Activated CD4-positive, alpha-beta T cell treated with anti-CD3 and anti-CD28 coated beads, Interleukin-2, amount 50 U/mL, for 1 hour (primary cell): Measurements from ENCODE around the gene MDFI.

Source experiments
- DNase-seq: peaks from one replicate; pipeline ENCODE4 v3.0.0-alpha.2; 2020

Gene MDFI

GRCh38 chr6:41690541-41691330, 52.5 kb downstream of the MDFI start:
- no peak for DNase-seq

- DNase-seq, result no peak
Measured at GRCh38 chr6:41691426-41692079, 53.3 kb downstream of the MDFI start.

DNA sequence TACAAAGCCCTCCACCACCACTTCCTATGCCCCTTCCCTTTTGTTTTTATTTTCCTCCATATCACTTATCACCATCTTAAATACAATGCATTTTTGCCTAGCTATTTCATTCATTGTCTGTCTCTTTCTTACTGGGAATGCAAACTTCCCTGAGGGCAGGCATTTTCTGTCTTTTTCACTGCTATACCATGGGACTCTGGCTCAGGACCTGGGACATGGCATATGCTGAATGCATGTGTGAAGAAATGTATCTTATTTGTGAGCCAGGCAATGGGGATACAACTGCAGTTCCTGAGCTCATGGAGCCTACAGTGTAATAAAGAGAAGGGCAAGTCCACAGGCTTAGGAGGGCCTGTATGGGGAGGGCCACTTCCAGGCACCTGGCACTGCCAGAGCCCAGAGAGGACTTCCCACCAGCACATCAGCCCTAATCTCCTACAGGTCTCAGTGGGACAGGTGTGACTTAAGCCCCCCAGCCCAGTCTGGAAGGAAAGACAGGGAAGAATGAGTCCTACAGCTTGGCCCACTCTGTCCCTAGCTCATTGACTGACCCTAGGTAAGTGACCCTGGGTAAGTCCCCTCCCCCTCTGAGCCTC, 53.9 kb downstream of the MDFI start:
- DNase-seq, result no peak

- DNase-seq, result no peak
Measured at GRCh38 chr6:41692730-41693129, 54.5 kb downstream of the MDFI start.

DNA sequence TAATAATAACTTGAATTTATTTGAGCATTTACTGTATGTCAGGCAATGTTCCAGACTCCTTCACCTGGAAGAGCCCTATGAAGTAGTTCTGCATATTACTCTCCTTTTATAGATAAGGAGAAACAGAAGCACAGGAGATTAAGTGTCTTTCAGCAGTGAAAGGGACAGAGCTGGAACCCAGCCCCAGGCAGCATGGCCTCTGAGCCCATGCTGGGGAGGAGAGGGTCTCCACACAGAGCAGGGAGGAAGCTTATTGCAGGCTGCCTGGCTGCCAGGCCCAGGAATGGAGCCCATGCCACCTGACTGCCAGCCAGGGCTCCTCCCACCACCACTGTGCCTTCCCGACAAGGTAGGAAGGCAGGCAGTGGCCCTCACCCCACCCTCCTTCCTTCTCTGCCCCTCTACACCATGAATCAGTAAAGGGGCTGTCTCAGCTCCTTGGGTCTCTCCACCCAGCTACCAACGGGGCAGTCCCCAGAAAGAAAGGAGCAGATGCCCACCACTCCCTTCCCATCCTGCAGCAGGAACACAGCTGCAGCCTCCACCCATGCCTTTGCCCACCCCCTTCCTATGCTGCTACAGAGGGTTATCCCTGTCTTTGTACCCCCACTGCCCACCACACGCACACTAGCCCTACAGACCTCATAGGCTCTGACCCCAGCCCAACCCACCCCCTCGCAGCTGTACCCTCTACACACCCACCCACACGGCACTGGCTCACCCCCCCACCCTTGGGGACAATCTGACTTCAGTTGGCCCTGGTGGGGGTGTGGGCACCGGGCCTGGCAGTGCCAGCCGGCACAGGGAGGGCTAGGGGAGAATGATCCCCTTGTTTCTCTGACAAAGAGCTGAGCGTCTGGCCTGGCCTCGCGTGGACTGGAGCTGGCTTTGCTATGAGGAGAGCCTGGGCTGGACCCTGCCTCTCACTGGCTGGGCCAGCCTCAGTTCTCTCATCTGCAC, 55.3 kb downstream of the MDFI start:
- DNase-seq, result no peak

- DNase-seq, result no peak
Measured at GRCh38 chr6:41694815-41695526, 56.7 kb downstream of the MDFI start.

GRCh38 chr6:41695825-41696224, 57.6 kb downstream of the MDFI start:
- no peak for DNase-seq

DNA sequence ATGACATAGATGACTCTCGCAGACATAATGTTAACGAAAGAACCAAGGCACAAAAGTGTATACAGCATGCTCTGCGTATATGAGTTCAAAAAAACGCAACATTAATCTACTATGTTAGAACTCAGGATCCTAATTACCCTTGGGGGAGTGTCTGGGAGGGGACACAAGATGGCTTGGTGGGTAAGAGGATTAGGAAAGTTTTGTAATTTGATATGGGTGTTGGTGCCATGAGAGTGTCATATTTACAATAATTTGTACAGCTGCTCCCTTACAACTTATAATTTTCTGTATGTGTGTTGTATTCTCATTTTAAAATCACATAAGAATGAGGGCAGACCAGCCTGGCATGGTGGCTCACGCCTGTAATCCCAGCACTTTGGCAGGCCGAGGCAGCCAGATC, 58.5 kb downstream of the MDFI start:
- no peak for DNase-seq

- no peak for DNase-seq
Measured at GRCh38 chr6:41697861-41698781, 59.9 kb downstream of the MDFI start.

GRCh38 chr6:41699063-41699462, 60.8 kb downstream of the MDFI start:
- DNase-seq, result no peak

DNA sequence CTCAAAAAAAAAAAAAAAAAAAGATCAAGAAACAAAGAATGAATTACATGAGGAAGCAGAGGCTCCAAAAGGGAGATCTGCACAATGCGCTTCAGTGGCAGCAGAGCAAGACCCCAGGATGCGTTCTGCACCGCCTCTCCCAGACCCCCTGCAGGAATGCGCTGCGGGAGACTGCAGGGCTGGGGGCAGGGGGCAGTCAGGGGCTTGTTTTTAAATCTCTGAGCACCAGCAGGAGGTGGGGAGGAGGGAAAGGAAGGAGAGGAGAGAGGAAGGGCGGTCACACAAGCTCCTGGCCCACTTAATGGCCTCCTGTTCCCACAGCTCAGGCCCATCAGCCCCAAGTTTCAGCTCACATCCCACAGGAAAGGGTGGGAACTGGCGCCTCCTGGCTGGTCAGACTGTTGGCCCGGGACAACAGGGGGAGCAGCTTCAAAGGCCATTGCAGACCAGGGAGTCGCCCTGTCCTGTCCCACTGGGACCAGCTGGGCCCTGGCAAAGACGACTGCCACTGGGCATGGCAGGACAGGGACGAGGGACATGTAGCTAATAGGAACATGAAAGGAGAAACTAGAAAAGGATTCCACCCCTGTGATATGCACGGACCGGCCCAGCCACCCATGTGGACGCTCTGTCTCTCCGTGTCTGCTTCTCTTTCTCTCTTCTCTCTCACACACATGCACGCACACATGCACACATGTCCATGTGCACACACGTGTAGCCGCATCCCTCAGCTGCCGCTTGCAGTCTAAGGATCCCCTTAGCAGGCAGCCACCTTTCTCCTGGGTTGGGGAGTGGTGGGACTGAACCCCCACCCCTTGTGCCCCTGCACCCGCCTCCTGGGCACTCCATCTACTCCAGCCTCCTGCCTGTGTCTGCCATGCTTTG, 62.4 kb downstream of the MDFI start:
- DNase-seq, result no peak

DNA sequence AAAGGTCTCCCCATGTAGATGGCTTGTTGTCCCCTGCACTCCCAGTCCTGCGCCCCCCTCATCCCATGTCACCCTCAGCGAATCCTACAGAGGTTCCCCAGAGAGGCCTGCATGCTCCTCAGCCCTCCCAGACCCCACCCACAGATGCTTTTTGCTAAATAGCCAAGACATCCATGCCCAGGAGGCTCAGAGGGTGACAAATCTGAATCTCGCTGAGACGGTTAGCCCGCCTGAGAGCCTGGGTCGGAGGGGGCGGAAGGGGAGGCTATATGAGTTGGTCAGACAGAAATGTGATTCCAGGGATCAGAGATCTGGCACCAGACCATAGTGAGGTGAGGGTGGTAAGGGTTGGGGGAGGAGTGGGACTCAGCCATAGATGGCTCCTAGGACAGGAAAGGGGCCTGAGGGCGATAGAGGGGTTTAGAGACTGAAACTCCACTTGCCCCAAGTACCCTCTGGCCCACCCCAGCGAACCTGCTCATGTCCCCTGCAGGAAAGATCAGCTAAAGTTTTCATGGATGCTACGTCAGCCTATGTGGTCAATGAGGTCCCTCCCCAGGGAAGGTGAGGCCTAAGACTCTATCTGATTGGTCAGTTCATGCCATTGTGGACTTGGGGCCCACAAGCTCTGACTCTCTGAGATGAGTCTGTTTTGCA, 63.9 kb downstream of the MDFI start:
- no peak for DNase-seq

- no peak for DNase-seq
Measured at GRCh38 chr6:41702771-41703494, 64.7 kb downstream of the MDFI start.
